CD4-positive, alpha-beta T cell treated with Interferon gamma for 1 hour (primary cell): Measurements from ENCODE around the gene DGKA.
"Not testable (repeated sequence)": the region's sequence is repeated elsewhere in the genome, so short reads cannot be mapped to it uniquely, and the experiment has no call there.

Source experiments
- DNase-seq: peaks from one replicate; pipeline ENCODE4 v3.0.0-alpha.2; 2020

The DGKA gene

GRCh38 chr12:55999999-56000540 lies 69.1 kb downstream of the DGKA start:
- DNase-seq = not testable (repeated sequence)

- no peak for DNase-seq
Measured at GRCh38 chr12:56001487-56002100, 70.6 kb downstream of the DGKA start.

- DNase-seq = peak; percentile 15
Measured at GRCh38 chr12:56003376-56003775, 72.4 kb downstream of the DGKA start.
